ENCODE data around the gene FAM227B.

The FAM227B gene

GRCh38 chr15:49301562-49301961 is 319.1 kb downstream of the FAM227B start:
- TF ChIP-seq RAD21 (IDR thresholded peaks at IDR 0.05; ENCODE audit: low read depth) (no peak), TCF12 (IDR thresholded peaks at IDR 0.05; ENCODE audit: low read depth) (no peak), EGR1 (IDR thresholded peaks at IDR 0.05) (no peak)

DNA sequence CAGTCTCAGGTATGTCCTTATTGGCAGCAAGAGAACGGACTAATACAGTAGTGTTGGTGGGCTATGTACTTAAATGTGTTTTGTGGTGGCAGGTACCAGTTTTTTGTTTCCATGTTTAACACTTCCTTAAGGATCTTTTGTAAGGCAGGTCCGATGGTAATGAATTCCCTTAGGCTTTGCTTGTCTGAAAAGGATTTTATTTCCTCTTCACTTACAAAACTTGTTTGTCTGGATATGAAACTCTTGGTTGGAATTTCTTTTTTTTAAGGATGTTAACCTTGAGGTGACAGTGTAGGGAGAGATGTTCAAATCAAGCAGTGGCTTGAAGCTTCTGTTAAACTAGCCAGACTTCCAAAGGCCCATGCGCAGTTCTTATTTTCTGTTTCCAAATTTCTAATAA is 319.8 kb downstream of the FAM227B start:
- TF ChIP-seq TAF1 (IDR thresholded peaks at IDR 0.05; ENCODE audit: low read depth) (no peak), RAD21 (IDR thresholded peaks at IDR 0.05; ENCODE audit: low read depth) (no peak), EP300 (IDR thresholded peaks at IDR 0.05; ENCODE audit: borderline replicate concordance) (no peak), CEBPB (IDR thresholded peaks at IDR 0.05) (no peak), NFIC (IDR thresholded peaks at IDR 0.05) (no peak), TCF12 (IDR thresholded peaks at IDR 0.05; ENCODE audit: low read depth) (no peak), CREB1 (IDR thresholded peaks at IDR 0.05; ENCODE audit: low read depth) (no peak), EGR1 (IDR thresholded peaks at IDR 0.05) (no peak), TEAD4 (IDR thresholded peaks at IDR 0.05) (no peak), FOXM1 (IDR thresholded peaks at IDR 0.05; ENCODE audit: borderline replicate concordance, low read depth) (no peak), YY1 (IDR thresholded peaks at IDR 0.05; ENCODE audit: low read depth) (no peak), ZBTB7A (IDR thresholded peaks at IDR 0.05; ENCODE audit: low read depth) (no peak), REST (IDR thresholded peaks at IDR 0.05; ENCODE audit: low read depth) (no peak)
- TF ChIP-seq, protein P1, sequence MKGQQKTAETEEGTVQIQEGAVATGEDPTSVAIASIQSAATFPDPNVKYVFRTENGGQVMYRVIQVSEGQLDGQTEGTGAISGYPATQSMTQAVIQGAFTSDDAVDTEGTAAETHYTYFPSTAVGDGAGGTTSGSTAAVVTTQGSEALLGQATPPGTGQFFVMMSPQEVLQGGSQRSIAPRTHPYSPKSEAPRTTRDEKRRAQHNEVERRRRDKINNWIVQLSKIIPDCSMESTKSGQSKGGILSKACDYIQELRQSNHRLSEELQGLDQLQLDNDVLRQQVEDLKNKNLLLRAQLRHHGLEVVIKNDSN (IDR thresholded peaks at IDR 0.05), result no peak
- TF ChIP-seq, protein P2, sequence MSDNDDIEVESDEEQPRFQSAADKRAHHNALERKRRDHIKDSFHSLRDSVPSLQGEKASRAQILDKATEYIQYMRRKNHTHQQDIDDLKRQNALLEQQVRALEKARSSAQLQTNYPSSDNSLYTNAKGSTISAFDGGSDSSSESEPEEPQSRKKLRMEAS (IDR thresholded peaks at IDR 0.05), result no peak

GRCh38 chr15:49297584-49297983 is 323.0 kb downstream of the FAM227B start:
- no peak for TF ChIP-seq TAF1 (IDR thresholded peaks at IDR 0.05; ENCODE audit: low read depth)
- no peak for TF ChIP-seq ZBTB7A (IDR thresholded peaks at IDR 0.05; ENCODE audit: low read depth)
- TF ChIP-seq, protein P1 (IDR thresholded peaks at IDR 0.05), result no peak
- TF ChIP-seq, protein P2 (IDR thresholded peaks at IDR 0.05), result no peak
- TF ChIP-seq RAD21 (IDR thresholded peaks at IDR 0.05; ENCODE audit: low read depth), result no peak
- no peak for TF ChIP-seq CREB1 (IDR thresholded peaks at IDR 0.05; ENCODE audit: low read depth)
- TF ChIP-seq NFIC (IDR thresholded peaks at IDR 0.05), result no peak
- TF ChIP-seq CEBPB (IDR thresholded peaks at IDR 0.05), result no peak
- TF ChIP-seq EGR1 (IDR thresholded peaks at IDR 0.05), result no peak
- no peak for TF ChIP-seq TCF12 (IDR thresholded peaks at IDR 0.05; ENCODE audit: low read depth)
- no peak for TF ChIP-seq REST (IDR thresholded peaks at IDR 0.05; ENCODE audit: low read depth)
- TF ChIP-seq TEAD4 (IDR thresholded peaks at IDR 0.05), result no peak
- TF ChIP-seq FOXM1 (IDR thresholded peaks at IDR 0.05; ENCODE audit: borderline replicate concordance, low read depth), result no peak
- TF ChIP-seq EP300 (IDR thresholded peaks at IDR 0.05; ENCODE audit: borderline replicate concordance), result no peak
- no peak for TF ChIP-seq YY1 (IDR thresholded peaks at IDR 0.05; ENCODE audit: low read depth)

DNA sequence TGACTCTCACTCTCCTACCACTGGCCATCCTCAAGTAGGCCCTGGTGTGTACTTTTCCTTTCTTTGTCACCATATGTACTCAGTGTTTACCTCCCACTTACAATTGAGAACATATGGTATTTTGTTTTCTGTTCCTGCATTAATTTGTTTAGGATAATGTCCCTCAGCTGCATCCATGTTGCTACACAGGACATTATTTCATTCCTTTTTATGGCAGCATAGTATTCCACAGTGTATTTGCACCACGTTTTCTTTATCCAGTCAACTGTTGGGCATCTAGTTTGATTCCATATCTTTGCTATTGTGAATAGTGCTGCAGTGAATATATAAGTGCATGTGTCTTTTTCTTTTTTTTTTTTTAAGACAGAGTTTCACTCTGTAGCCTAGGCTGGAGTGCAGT is 324.4 kb downstream of the FAM227B start:
- no peak for TF ChIP-seq TCF12 (IDR thresholded peaks at IDR 0.05; ENCODE audit: low read depth)
- TF ChIP-seq FOXM1 (IDR thresholded peaks at IDR 0.05; ENCODE audit: borderline replicate concordance, low read depth), result no peak
- TF ChIP-seq CREB1 (IDR thresholded peaks at IDR 0.05; ENCODE audit: low read depth), result no peak
- no peak for TF ChIP-seq YY1 (IDR thresholded peaks at IDR 0.05; ENCODE audit: low read depth)

GRCh38 chr15:49293941-49294340 is 326.7 kb downstream of the FAM227B start:
- TF ChIP-seq CEBPB (IDR thresholded peaks at IDR 0.05) (no peak), RAD21 (IDR thresholded peaks at IDR 0.05; ENCODE audit: low read depth) (no peak), YY1 (IDR thresholded peaks at IDR 0.05; ENCODE audit: low read depth) (no peak)

DNA sequence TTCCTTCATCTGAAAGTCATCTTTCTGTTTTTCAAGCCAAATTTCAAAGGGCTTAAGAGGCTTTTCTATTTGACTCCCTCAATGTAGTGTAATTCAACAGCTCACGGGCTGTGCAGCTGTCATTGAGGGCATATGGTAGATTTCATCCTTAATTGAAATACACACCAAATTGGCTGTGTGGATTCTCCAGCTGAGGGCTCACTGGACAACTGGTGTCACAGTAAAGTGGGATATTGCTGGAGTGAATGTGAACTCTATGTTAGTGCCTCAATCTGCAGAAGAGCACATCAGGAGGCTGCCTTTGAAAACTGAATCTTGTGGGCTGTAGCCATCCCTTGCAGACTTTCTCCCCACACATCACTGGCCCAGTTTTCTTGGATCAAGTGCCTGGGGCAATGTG is 330.4 kb downstream of the FAM227B start:
- TF ChIP-seq, protein P1 (IDR thresholded peaks at IDR 0.05), result no peak
- TF ChIP-seq REST (IDR thresholded peaks at IDR 0.05; ENCODE audit: low read depth), result no peak
- no peak for TF ChIP-seq YY1 (IDR thresholded peaks at IDR 0.05; ENCODE audit: low read depth)
- no peak for TF ChIP-seq TAF1 (IDR thresholded peaks at IDR 0.05; ENCODE audit: low read depth)
- TF ChIP-seq ZBTB7A (IDR thresholded peaks at IDR 0.05; ENCODE audit: low read depth), result no peak
- TF ChIP-seq FOXM1 (IDR thresholded peaks at IDR 0.05; ENCODE audit: borderline replicate concordance, low read depth), result no peak
- no peak for TF ChIP-seq CREB1 (IDR thresholded peaks at IDR 0.05; ENCODE audit: low read depth)
- no peak for TF ChIP-seq TEAD4 (IDR thresholded peaks at IDR 0.05)
- no peak for TF ChIP-seq EGR1 (IDR thresholded peaks at IDR 0.05)
- TF ChIP-seq NFIC (IDR thresholded peaks at IDR 0.05), result no peak
- no peak for TF ChIP-seq RAD21 (IDR thresholded peaks at IDR 0.05; ENCODE audit: low read depth)
- no peak for TF ChIP-seq CEBPB (IDR thresholded peaks at IDR 0.05)
- TF ChIP-seq, protein P2 (IDR thresholded peaks at IDR 0.05), result no peak
